Stimulated activated CD4-positive, alpha-beta T cell treated with anti-CD3 and anti-CD28 coated beads, TNF-alpha, amount 100 ng/mL, for 1 hour (primary cell): Measurements from ENCODE around the gene MEIOB.
"Not testable (repeated sequence)": the region's sequence is repeated elsewhere in the genome, so short reads cannot be mapped to it uniquely, and the experiment has no call there.

Source experiments
- DNase-seq, 3 donors: peaks; one replicate each; pipeline ENCODE4 v3.0.0-alpha.2; 2020; ENCODE audit warnings: low read depth in 3 of 3, low spot score in 1 of 3

MEIOB gene, protein sequence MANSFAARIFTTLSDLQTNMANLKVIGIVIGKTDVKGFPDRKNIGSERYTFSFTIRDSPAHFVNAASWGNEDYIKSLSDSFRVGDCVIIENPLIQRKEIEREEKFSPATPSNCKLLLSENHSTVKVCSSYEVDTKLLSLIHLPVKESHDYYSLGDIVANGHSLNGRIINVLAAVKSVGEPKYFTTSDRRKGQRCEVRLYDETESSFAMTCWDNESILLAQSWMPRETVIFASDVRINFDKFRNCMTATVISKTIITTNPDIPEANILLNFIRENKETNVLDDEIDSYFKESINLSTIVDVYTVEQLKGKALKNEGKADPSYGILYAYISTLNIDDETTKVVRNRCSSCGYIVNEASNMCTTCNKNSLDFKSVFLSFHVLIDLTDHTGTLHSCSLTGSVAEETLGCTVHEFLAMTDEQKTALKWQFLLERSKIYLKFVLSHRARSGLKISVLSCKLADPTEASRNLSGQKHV

DNA sequence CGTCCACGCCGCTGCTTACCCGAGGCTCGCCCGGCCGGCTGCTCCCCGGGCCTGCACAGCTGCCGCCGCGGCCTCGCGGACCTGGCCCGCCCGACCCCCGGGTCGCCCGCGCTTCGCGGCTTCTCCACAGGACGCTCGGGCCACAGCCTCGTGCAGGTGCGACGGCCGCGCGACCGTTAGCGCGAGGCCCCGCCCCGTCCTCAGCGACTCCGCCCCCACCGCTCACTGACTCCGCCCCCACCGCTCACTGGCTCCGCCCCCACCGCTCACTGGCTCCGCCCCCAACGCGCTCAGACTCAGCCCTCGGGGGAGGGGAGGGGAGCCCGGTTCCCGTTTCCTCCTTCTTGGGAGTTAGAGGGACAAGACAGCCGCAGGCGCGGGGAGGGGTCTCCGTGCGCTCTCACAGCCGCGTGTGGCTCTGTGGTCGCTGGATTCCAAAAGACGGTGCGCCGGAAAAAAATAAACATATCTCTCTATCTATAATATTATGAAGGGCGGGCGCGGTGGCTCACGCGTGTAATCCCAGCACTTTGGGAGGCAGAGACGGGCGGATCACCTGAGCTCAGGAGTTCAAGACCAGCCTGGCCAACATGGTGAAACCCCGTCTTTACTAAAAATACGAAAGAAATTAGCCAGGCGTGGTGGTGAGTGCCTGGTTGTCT lies at the start of gene MEIOB:
MEIOB (minus strand) TSS at position 191 of the 662 bp plus-strand sequence. CDS start 3,989 bp downstream, outside the sequence.
- DNase-seq = peak in 1 of 3 donors; percentile 41

DNA sequence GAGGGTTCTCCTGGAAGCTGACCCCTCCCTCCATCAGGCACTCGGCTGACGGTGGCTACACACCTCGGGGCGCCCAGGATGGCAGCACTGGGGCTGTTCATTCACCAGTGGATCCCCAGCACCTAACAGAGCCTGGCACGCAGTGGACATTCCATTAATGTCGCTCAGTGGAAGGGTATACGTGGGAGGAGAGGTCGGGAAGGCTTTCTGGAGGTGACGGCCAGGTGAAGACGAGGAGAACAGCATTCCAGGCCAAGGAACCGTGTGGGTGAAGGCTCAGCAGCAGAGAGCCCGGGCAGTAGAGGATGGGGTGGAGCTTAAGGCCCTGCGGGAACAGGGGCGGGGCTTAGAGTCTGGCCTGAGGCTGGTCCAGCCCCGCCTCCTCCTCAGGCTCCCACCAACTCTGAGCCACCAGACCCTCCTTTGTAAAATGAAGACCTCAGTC lies 48.8 kb upstream of the MEIOB start:
- no peak for DNase-seq

DNA sequence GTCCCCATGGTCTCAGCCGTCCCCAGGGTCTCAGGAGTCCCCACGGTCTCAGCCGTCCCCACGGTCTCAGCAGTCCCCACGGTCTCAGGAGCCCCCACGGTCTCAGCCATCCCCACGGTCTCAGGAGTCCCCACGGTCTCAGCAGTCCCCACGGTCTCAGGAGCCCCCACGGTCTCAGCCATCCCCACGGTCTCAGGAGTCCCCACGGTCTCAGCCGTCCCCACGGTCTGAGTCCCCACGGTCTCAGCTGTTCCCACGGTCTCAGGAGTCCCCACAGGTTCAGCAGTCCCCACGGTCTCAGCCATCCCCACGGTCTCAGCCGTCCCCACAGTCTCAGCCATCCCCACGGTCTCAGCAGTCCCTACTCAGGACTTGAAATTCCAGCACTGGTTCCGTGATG lies 48.2 kb upstream of the MEIOB start:
- not testable (repeated sequence) for DNase-seq

DNA sequence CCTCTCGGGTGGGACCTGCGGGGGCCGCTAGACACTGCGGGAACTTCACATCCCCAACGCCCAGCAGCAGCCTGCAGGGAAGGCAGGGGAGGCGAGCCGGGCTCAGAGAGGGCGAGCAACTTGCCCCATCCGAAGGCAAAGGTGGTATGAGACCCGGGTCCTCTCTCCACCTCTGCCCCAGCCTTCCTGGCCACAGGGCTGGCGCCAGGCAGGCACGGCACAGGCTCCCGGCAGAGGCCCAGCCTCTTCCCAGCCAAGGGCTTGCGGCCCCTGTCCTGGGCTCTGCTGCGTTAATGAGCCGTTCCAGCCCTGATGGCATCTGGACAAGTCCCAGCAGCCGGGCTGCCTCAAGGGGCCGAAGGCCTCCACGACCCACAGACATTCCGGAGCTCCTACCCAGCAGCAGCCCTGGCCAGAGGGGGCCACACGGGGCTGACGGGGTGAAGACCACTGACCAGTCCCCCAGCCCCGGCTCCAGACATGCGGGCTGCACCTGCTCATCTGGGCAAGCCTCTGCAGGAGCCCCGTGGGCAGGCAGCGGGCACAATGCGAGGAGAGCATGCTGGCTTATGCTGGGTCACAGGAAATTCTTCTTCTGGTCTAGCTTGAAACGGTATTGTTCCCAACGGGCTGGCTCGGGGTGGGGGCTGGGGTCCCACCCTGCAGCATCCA lies 47.5 kb upstream of the MEIOB start:
- no peak for DNase-seq

DNA sequence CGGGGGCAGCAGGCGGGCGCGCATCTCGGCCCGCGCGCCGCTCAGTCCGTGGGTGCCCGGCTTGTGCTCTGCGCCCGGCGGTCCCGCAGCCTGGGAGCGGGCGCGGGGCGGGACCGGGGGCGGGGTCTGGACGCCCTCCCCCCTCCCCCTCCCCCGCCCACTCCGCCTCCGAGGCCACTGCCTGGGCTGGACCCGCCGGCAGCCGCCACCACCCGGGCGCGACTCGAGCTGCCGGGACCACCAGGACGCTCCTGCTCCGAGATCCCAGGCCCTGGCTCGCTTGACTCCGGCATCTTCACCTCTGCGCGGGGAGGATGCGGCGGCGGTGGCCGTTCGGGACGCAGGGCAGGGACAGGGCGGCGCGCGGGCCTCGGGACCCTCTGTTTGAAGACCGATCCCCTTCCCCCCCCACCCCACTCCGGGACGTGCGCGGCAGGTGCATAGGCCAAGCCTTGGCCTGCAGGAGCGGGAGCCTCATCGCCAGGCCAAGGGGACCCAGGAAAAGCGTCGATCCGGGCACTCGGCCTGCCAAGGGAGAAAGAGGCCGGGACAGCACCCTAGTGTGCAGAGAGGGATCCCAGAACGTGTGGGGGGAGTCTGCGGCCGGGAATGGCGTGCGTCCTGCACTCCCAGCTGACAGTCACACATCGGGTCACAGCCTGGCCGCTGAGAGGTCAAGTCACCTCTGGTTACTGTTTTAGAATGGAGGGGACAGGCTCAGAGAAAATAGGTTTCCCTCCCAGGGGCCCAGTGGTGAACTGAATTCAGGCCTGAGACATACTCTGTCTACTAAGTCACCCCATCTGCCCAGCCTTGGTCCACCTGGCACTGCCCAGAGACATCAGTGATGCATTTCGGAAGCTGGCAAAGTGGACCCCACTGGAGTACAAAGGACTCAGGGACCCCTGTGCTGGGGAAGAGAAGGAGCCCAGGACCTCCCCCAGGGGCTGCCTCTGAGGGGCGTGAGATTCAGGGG lies 46.7 kb upstream of the MEIOB start, which contains the start of gene HS3ST6:
HS3ST6 (minus strand) TSS at position 65 of the 976 bp plus-strand sequence. CDS start 92 bp downstream, outside the sequence.
- DNase-seq = no peak

DNA sequence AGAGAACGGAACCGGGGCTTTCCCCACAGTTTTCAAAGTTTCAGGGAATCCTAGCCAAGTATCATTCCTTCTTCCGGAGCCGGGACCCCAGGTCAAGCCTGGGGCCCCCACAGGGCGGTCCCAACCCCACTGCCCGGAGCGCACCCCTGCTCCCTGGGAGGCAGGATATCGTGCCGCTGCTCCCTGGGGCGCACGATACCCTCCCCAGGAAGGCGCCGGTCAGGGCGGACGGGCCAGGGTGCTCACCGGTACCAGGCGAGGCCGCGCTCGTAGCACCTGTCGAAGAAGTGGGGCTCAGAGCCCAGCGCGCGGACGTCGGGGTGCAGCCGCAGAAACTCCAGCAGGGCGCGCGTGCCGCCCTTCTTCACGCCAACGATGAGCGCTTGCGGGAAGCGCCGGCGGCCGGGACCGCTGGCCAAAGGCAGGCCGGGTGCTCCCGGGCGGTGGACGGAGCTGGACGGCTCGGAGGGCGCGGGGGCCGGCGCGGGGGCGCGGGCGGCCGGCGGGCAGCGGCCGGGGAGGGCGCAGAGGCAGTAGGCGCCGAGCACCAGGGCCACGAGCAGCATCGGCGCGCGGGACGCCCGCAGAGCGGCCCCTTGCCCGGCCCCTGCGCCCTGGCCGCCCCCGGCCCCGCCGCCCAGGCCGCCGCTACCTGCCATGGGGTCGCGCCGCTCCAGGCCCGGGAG lies 45.8 kb upstream of the MEIOB start:
- no peak for DNase-seq

DNA sequence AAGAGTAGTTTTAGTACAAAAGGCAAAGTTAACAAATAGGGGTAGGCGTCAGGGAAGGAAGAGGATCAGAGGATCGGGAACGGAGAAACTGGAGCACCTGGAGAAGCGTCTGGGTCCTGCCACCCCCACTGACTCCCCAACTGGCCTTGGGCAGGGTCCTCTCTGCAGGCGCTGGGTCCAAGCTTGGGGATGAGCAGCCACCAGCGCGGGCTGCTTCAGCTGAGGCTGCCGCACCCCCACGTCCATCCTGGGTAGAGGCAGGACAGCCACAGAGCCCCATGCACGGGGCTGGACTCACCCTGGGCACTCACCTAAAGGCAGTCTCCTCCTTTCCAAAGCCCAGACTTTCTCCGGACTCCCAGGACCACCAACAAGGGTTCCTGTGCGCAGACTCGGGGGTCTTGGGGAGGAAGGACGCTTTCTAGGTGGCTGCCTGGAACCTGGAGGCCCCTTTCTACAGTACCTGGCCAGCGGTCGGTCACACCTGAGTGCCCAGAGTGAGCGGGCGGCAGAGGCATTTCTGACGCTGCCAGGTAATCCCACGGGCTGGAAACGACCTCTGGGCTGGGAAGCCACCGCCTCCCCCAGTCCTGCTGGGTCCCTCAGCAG lies 45.2 kb upstream of the MEIOB start:
- DNase-seq = no peak

DNA sequence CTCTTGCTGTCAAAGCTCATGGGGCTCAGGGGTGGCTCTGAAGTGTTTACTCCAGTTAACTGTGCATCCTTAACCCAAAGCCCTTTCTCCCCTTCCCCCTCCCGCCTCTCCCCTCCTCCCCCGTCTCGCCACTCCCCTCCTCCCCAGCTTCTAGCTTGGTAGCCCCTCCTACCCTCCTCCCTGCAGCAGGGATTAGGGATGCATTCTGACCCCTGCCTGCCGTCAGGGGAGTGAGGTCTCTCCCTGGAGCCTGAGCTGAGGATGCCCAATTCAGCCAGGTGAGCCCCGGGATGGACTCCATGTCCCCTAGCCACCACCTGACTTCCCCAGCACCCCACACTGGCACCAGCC lies 44.7 kb upstream of the MEIOB start:
- no peak for DNase-seq

DNA sequence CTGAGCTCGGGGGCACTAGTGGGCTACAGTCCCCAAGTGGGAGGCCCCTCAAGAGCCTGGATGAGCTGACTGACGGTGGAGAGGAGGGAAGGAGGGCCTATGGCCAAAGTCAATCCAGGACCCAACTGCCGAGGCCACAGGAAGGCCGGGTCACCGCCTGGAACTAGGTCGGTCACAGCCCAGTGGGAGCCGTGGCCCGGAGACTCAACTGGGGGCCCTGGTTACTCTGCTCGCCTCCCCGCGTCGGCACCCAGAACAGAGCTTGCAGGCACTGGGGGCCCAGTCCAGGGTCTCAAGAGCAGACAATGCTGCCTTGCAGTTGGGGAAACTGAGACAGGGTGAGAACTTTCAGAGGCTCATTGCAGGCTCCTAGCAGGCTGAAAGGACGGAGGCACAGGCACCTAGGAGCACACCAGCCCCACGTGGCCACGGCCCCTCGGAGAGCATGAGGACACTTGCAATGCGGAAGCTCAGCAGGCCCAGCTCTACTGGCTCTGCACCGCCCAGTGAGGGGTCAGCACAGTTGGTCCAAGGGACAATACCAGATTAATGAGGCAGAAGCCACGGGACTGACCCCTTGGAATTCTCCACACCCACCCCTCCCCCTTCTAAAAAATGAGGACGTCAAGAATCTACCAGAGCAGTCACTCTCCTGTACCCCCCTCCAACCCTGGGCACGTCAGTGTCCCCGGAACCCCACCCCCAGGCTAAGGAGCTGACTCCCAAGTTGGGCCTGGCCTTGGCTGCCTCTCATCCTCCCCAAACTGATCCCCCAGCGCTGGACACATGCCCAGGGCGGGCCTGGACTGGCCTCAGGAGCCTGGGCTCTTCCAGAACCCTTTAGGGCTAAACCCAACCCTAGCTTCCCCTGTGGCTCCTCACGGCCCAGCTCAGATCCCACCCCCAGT lies 44.0 kb upstream of the MEIOB start:
- no peak for DNase-seq

DNA sequence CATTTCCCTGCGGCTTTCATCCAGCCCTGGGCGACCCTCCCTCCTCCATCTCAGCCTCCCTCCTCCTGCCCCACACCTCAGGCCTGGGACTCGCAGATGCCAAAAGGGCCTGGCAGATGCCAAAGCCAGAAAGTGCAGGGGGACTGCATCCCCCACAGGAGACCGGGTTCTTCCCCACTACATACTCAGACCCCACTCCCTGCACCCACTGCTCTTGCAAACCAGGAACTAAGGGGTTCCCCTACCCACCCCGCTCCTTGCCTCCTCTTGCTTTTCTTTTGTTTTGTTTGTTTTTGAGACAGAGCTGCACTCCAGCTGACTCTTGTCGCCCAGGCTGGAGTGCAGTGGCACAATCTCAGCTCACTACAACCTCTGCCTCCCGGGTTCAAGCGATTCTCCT lies 43.0 kb upstream of the MEIOB start:
- DNase-seq = no peak

DNA sequence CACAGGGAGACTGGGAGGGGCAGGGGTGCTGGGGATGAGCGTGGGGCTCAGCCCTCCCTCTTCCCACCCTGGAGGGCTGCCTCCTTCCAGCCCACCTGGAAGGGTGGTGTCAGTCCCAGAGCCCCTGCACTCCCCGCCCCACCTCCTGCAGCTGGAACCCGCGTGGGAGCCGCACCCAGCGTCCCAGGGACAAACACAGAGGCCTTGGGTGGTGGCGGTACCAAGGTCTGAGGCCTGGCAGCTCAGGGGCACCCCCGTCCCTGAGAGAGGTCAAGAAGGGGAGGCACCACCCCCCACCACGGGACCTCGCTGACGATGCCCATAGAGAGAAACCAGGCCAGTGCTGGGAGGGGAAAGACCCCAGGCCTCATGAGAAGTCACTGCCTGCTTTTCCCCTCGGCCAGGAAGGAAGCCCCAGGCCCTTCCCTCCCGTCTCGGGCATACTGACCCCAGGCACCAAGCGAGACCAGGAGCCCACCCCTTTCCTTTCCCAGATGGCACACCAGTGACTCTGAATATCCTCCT lies 42.2 kb upstream of the MEIOB start:
- no peak for DNase-seq

DNA sequence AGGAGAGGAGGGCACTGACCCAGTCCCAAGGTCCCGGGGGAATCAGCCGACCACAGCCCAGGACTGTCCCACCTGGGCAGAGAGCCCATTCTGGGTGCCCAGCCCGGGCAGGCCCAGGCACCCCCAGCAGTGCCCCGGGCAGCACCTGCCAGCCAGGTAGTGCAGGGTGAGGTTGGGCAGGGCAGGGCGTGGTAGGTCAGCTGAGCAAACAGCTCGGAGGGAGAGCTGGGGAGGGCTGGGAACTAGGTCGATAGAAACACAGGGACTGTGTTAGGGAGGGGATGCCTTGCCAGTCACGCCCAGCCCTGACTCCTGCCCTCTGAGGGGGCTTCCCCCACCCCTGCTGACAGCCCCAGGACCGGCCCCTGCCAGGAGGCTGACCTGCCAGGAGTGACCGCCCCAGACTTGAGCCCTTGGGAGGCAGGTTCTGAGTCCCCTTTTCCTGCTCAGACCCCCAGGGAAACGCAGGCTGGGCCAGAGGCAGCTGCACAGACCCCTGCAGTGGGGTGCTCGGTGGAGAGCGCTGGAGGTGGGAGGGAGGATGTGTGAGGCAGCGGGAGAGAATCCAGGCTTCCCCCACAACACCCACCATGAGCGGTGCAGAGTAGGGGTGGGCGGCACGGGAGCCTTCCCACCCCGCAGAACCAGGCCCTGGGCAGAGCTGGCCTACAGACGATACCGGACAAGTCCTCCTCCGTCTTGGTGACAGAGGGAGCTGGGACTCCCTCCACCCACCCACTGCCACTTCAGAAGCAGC lies 41.5 kb upstream of the MEIOB start:
- DNase-seq = no peak

DNA sequence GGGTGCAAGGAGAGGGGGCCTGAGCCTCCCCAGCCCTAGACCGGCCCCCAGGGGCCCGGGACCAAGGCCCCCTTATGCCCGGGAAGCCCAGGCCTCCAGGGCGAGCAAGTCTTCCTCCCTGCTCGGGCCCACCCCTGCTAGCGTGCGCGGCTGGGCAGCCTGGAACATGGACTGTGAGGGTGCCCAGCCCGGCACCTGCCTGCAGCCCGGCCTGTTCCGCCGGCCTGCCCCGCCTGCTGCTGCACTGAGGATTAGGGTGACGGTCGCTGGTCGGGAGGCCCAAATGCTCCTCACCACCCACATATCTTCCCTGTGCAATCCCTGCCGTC lies 40.2 kb upstream of the MEIOB start:
- no peak for DNase-seq

DNA sequence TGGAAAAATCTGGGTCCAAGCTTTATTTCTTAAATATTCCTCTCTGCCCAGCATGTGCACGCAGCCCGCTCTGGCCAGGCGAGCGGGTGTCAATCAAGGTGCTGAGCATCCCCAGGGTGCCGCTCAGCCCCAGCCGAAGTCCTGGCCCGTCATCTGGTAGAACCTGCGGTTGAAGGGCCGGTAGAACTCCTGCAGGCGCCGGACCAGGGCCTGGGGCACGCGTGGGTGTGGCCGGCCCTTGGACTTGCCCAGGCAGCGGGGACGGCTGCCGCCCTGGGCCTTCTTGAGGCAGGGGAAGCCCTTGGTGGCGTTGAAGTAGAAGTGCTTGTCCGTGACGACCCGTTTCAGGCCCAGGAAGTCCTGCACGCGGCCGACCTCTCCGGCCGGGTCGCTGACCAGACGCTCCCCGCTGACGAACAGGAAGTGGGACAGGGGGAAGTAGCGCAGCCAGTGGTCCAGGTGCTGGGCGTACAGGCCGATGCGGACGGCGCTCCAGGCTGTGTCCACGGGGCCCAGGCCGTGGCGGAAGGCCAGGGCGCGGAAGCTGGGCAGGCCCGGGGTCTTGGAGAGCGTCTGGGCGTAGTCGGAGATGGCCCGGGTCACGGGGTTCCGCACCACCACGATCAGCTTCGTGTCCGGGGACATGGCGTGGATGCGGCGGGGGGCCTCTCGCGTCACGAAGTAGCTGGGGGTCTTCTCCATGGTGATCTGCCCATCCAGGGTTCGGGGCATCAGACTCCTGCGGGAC lies 39.7 kb upstream of the MEIOB start:
- DNase-seq = no peak

DNA sequence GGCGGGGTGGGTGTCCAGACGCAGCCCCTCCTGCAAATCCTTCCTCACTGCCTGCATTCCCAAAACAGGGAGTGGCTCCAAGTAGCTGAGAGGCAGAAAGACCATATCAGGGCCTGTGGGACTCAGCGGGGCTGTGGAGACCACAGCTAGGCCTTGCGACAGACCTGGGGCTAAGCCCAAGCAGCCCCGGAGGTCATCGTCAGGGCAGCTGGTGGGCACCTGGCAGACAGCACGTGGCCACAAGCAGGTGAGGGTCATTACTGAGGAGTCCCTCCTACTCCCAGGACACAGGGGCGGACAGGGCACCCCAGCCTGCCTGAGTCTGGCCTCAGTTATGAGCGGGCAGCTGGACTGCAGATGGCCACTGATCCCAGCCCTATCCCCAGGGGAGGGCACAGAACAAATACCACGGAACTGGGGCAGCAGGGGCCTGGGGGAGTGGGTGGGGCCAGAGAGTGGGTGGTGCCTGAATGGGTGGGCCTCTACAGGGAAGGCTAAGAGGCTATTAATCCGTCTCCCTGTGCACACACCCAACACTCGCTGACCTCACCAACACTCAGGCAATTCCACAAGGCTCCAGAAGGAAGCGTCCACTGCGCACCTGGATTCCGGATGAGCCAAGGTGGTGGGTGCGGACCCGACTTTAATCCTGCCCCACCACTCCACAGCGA lies 37.7 kb upstream of the MEIOB start:
- DNase-seq = no peak

DNA sequence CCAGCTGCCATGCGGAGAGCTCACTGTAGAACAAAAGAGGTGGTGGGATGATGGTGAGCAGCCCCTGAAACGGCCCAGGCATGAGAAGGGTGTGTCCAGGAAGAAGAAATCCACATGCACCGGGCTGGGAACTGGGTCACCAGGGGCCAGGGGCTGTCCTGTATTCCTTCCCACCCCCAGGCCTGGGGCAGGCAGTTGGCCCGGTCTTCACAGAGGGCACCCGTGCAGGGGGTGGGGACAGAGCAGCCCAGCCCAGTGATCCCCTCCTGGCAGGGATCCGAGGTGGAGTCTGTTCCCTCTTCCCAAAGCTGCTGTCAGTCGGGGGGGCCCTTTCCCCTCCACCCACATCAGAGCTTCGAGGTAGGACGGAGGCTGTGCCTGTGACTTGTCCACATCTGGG lies 37.0 kb upstream of the MEIOB start:
- no peak for DNase-seq

DNA sequence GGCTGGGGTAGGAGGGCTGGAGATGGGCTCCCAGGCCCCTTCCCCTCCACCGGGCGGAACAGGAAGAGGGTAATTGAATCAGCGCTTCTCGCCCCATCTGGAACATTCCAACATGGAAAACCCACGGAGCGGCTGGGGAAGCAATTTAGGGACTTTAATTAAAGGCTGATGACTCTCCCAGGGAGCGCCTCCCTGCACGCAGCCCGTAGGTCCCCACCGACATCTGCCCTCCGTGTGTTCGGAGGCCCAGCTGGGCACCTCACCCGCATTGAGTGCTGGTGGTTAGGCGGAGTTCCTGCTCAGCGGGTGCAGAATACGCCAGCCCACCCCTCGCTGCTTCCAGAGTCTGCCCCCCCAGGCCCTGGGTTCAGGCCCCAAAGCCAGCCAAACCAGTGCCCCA lies 36.2 kb upstream of the MEIOB start:
- no peak for DNase-seq
